ENCODE measurements around the gene NMNAT1.
"Not testable (repeated sequence)": the region's sequence is repeated elsewhere in the genome, so short reads cannot be mapped to it uniquely, and the experiment has no call there.

NMNAT1 gene

DNA sequence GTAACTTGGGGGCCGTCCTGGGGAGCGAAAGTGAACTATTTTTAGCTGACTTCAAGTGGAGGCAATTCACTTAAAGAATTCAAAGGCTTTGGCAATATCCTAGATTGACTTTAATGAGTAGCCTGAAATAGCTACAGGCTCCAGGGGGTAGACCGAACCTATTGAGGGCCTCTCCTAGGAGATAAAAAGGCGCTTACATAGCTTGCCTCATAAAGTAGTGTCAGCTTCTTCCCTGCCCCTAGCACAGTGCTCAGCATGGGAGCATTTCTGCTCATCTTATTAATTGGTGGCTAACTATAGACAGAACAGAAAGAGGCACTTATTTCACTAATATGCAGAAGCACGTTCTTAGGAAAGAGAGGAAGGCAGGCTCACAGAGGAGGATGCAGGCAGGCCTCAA, 20.9 kb upstream of the NMNAT1 start:
- no peak for DNase-seq

DNA sequence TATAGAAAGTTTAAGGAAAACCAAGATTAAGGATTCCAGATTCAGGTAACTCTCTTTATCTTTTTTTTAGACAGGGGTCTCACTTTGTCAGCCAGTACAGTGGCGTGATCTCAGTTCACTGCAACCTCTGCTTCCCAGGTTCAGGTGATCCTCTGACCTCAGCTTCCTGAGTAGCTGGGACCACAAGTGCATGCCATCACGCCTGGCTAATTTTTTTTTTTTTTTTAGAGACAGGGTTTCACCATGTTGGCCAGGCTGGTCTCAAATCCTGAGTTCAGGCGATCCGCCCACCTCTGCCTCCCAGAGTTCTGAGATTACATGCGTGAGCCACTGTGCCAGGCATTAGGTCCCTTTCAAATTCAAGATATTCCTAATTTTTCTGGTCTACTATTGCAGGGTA, 16.0 kb upstream of the NMNAT1 start:
- no peak for DNase-seq

DNA sequence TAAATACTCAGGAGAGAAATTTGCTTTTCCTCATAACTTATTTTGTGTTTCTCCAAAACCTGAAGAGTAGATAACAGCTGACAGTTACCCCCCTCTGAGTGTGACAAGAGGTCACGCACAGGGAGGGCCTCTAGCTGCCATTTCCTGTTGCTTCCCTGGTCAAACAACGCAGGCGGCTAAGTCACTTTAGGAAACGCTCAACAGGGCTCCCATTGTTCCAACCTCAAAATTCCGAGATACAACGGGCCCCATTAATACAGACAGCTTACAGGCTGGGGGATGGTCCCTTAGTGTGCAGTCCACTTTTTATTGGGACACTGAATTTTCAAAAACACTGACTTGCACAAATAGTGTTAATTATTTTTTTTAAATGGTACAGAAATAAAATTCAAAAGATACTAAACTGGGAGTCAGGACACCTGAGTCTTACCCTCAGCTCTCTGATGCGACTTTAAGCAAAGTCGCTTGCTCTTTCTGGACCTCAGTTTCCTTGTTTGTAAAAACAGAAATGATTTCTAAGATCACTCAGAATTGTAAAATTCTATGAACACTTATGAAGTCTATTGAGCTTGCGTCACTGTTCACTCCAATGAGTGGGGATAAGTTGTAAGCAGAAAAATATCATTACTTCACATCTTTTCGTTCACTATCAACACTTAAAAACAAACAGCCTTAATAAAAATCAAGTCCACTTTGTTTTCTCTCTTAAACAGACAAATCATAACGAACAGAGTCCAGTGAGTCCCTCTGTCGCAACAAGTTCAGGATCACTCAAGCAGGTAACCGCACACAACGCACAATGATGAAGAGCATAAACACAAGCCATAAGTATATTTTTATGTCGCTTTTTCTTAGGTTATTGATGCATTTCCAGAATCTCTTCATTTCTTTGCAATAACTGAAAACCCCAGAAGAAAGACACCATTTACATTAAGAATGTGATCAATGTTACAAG, 13.6 kb upstream of the NMNAT1 start:
- DNase-seq = no peak

DNA sequence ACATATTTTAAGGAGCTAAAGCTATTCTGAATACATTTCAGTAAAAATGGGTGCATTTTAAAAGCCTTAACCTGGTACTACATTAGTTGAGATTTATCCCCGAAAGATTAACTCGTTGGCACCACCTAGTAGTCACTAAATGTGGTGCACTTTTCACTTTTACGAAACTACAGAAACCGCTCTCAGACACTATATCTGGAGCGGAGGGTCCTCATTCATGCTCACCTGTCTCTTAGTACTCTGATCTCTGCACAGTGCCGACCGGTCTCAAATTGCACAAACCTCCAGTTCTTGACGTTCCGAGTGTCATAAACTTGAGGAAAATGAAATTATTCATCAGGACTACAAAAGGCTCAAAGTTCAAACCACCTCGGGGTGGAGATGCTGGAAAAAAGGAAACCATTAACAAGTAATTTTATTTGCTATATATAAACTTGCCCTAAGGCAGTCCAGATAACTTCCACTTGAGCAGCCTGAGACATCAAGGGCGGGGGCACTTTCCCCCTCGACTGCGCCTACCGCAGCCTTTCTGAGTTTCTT, 806 bp upstream of the NMNAT1 start:
- peak; percentile 21 to 49 for DNase-seq

DNA sequence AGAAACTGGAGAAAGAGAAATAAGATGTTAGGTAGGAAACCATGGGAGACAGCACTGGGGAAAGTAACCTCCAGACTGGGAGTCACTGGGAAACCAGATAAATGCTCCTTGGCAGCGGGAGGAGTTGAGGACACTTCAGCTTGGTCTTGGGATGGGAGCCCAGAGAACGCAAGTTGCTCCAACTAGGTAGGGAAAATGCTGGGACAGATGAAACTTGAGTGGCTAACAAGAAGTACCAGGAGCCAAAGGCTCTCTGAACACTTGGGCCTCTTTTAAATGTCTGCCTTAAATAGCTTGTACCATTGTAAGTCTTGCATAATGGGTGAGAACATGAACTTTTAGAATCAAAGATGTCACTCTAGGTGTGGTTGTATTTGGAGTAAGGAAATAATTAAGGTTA, 3.0 kb downstream of the NMNAT1 start:
- no peak for DNase-seq

DNA sequence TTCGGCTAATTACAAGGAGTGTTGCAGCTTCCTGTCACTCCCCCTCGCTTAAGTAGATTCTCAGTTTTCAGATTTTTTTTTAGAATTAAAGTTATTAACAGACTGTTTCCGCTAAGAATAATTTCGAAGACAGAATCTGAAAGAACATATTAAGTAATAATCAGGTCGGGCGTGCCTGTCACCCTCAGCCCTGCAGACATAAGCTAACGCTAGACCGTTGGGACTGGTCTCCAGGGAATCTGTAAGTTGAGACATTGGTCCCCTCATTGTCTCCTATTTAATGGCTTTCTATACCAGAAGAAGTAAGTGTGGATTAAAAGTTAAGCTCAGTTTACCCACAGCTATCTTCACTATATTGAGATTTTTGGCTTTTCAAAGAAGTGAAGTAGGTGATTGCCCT, 14.5 kb downstream of the NMNAT1 start:
- no peak for DNase-seq

DNA sequence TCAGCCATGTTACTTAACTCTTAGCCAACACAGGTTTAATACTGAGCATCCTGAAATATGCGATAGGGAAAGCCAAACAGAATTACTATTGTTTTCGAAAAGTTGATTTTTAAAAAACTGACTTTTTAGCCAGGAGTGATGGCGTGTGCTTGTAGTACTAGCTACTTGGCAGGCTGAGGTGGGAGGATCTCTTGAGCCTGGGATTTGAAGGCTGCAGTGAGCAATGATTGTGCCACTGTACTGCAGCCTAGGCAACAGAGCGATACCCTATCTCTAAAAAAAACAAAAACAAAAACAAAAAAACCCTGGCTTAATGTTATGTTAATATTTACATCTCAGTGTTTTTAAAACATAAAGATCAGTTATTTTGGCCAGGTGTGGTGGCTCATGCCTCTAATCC, 16.7 kb downstream of the NMNAT1 start:
- DNase-seq = no peak

DNA sequence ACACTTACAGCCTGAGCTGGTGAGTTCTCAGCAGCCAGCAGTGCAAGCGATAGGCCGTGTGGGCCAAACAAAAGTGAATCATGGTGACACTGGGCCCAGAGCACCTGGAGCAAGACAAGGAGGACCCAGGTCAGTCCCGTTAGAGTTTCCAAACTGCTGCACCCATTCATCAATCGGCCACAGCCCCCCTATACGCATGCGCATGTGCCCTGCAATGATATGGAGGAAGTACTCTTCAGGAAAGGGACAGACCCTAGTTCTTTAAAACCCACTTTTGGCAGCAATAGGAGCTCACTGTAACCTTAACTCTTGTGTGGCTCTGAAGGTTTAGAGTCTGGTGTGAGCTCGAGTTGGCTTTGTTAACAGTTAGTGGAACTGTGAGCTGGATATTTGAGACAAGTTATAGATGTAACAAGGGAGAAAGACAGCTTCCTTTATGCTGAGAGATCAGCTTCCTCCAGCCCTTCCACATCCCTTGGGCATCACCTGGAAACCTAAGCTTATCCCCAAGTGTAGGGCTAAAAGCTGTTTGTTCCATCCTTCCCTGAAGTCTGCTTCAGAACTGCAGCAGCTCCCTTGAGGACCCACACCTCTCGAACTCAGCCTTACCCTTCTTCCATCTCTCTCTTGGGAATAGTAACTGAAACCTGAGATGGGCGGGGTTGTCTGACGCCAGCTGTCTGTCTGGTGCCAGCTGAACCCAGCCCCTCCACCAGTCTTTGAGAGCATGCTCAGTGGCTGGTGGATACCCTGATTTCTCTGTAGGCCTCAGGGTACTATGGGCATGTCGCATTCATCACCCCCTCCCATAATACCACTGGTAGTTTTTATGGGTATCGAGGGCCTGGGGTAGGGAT, 17.7 kb downstream of the NMNAT1 start:
- DNase-seq = peak; percentile 8 to 69

DNA sequence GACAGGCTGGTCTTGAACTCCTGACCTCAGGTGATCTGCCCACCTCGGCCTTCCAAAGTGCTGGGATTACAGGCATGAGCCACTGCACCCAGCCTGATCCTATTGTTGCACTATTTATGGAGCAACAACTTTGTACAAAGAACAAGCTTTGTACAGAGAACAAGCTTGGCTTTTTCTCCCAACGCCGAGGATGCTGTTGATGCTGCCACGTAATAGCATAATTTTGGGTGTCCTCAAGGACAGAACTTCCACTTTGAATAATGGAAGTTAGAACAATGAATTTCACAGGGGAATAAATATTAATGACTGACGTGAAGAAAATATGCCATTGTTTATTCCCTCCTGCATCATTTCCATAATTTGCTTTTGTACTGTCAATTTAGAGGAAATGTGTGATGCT, 41.0 kb downstream of the NMNAT1 start:
- no peak for DNase-seq

DNA sequence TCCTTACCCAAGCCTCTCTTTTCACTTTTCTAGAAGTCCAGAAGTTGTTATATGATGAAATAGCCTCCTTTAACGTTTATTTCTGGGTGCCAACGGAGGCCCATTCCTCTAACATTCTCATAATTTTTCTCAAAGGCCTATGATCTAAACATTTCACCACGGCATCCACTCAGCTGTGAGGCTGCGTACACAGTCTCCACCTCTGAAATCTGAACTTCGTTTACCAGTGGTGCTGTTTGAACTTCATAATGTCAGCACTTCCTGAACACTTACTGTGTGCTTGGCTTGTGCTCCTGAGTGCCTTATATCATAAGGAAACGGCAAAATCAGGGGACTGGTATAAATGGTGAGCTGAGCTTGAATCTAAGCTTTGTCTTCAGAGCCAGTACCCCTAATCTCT, 41.7 kb downstream of the NMNAT1 start:
- DNase-seq = no peak

DNA sequence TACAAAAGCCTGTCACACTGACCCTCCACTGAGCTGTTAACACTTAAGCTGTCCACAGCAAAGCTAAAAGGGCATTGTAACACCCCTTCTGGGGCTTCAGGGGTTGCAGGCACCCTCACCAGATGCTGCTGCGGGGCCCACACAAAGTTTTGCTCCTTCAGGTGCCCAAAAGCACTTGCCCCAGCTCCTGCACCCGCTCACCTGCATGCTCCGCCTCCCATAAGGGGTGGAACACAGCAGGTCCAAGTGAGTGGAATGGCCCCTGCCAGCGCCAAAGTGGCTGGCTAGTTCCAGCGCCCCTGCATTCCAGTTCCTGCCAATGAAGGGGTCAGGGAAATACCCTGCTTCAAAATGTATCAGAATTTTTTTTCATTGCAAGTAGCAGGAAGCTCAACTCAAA, 46.5 kb downstream of the NMNAT1 start:
- DNase-seq = no peak

DNA sequence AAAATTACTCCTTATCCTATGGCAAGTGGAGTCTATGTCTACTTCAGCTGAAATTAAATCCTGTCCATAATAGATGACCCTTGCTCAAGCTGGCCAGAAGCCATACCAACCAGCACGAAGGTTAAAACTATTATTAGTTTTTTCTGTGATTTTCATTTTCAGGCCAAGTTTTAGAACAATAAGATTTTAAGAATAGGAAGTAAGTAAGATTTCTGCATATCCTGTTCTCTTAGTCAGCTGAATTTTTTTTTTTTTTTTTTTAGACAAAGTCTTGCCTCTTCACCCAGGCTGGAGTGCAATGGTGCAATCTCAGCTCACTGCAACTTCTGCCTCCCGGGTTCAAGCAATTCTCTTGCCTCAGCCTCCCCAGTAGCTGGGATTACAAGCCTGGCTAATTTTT, 47.7 kb downstream of the NMNAT1 start:
- no peak for DNase-seq

DNA sequence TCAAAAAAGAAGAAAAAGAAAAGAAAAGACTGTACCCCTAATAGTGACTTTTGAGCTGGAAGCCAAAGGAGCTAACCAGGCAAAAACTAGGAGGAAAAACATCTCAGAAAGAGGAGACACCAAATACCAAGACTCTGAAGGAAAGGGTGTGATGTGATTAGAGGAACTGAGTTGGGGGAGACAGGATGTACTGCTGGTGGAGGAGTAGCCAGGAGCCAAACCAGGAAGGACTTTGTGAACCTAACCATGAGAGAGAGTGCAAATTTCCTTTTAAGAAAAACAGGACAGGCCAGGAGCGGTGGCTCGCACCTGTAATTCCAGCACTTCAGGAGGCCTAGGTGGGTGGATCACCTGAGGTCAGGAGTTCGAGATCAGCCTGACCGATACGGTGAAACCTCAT, 49.6 kb downstream of the NMNAT1 start:
- no peak for DNase-seq

DNA sequence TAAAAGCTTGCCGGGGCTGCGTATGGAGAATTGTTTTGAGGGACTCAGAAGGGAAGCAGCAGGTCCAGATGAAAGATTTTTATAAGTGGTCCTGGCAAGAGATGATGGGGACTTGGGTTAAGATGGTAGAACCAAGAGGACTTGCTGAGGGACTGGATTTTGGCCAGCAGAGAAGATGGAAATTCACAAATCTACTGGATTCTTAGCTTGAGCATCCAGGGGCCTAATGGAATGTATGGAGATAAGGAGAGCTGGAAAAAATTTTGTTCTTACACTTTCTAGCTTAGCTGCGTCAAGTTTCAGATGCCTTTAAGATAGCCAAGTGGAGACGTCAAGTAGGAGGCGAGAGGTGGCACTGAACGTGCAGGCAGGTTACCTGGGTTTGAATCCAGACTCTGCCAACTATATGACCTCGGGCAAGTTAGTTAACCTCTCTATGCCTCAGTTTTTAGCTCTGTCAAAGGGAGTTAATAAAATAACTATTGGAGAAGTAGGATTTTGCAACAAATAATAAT, 50.3 kb downstream of the NMNAT1 start:
- no peak for DNase-seq

DNA sequence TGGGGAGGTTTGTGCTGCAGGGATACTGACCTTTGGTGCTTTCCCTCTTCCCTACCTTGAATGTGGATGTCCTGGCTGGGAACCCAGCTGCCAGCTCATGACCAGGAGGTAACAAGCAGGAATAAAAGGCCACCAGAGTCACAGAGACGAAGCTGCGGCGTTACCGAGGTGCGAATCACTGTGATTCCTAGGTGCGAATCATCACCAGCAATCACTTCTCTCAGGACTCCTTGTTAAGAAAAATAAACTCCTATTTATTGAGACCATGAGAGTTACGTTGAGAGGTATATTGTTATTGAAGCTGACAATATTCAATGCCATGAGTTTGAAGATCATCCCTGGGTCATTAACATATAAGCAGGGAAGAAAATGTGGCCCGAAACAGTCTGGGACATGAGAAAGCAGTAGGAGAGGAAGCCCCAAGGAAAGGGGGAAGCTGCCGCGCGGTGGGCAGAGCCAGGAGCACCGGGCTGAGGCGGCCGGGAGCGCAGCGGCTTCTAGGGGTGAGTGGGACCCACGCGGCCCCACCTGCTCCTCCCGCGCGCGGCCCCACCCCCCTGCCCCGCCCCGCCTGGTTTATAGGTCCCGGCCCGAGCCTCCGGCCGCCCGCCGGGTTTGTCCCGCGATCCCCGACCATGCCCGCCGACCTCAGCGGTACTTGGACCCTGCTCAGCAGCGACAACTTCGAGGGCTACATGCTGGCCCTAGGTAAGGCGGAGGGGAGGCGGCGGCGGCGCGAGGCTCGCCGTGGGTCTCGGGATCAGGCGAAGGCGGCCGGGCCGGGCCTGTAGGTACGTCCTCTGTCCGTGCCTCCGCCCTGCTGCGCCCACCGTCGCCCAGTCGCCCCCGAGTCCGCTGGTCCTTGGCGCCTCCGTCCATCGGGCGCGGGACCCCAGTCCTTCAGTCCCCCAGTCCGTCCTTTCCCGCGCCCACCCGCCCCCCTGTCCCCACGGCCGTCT, 53.6 kb downstream of the NMNAT1 start, which contains the start of gene RBP7:
Gene RBP7 (plus strand): TSS at position 605 of the 959 bp plus-strand sequence. CDS start 31 bp downstream, at position 636.
- no peak for DNase-seq

DNA sequence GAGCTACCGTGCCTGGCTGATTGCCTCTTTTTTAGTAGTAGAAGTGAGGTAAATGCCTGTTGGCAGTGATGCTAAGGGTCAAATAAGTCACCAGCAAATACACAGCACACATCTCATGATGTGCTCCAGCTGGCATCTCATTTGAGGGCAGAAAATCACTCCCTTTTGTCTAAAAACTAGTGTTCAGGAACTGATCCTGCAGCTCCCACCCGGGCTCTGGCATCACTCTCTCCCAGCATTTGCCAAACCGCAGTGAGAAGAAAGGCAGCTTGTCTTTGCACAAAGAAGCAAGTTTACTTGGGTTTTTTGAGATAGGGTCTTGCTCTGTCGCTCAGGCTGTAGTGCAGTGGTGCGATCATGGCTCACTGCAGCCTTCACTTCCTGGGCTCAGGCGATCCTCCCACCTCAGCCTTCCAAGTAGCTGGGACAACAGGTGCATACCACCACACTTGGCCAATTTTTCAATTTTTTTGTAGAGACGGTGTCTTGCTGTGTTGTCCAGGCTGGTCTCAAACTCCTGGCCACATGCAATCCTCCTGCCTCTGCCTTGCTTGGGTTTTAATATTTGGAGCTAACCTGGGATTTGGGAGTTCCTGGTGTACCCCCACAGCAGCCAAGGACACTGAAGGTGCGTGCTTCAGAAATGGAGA, 57.9 kb downstream of the NMNAT1 start:
- no peak for DNase-seq

DNA sequence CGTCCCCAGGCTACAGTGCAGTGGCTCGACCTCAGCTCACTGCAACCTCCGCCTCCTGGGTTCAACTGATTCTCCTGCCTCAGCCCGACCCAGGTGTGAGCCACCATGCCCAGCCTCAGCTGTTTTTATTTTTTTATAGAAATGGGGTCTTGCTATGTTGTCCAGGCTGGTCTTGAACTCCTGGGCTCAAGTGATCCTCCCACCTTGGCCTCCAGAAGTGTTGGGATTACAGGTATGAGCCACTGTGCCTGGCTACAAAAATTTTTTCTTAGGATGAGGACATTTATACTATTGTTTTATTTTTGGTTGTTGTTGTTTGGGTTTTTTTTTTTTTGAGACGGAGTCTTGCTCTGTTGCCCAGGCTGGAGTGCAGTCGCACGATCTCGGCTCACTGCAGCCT, 62.0 kb downstream of the NMNAT1 start:
- DNase-seq = not testable (repeated sequence)

DNA sequence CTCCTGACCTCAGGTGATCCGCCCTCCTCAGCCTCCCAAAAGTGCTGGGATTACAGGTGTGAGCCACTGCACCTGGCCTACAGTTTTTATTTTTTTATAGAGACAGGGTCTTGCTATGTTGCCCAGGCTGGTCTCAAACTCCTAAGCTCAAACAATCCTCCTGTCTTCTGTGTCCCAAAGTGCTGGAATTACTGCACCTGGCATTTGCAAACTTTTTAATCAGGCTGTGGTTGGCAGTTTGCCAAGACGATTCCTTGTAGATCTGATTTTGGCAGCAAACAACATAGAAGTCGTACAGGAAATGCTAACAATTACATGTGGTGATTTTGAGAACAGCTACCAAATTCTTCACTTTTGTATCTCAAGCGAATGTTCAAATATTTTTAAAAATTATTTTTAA, 63.9 kb downstream of the NMNAT1 start:
- no peak for DNase-seq

DNA sequence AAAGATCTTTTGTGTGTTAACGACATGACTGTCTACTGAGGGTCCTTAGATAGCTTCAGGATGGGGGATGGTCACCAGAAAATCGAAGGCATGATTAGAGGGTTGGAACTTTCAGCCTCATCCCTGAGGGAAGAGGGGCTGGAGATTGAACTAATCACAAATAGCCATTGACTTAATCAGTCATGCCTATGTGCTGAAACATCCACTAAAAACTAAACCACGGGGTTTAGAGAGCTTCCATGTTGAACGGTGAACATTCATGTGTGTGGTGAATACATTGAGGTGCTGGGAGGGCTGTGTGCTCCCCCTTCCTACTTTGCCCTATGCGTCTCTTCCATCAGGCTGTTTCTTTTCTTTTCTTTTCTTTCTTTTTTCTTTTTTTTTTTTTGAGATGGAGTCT, 70.7 kb downstream of the NMNAT1 start:
- no peak for DNase-seq

DNA sequence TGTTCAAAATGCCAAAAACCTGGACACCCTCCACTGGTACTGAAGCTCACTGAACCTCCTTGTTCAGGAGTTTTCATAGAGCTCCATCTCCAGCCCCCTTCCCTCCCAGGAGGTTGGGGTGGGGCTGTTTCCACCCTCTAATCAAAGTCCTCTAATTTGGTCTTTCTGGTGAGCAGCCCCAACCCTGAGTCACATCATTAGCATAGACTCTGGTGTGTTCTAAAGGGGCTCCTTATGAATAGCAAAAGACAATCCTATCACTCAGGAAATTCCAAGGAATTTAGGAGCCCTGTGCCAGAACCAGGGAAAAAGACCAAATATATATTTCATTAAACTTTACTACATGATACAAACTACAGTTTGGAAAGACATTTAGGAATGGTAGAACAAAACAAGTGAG, 76.3 kb downstream of the NMNAT1 start:
- no peak for DNase-seq

DNA sequence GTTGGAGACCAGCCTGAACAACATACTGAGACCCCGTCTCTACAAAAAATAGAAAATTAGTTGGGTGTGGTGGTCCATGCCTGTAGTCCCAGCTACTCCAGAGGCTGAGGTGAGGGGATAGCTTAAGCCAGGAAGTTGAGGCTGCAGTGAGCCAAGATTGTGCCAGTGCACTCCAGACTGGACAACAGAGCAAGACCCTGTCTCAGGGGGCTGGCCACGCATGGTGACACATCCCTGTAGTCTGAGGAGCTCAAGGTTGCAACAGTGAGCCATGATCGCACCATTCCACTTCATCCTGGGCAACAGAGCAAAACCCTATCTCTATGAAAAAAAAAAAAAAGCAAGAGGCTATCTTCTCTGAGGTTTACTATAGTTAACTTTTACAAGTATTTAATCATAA, 76.8 kb downstream of the NMNAT1 start:
- DNase-seq = no peak

DNA sequence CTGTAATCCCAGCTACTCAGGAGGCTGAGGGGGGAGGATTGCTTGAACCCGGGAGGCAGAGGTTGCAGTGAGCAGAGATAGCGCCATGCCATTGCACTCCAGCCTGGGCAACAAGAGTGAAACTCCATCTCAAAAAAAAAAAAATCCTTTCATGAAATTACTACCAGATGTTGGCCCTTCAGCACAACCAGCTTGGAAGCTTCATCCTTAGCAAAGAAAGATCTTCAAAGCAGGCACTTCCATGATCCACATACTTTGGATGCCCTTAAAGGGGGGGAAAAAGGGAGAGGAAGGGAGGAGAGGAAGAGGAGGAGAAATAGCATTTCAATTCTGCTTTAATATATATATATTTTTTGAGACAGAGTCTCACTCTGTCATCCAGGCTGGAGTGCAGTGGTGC, 77.4 kb downstream of the NMNAT1 start:
- DNase-seq = not testable (repeated sequence)

Data from SHP77 (cell line).